OCI-LY3 (cell line): Measurements from ENCODE around the gene KCNMA1.

Experiments used
- H2AFZ ChIP-seq: fragments of 200-600, 300-600 bp; shearing (Covaris generic); 2 replicates; pipeline ENCODE4 v1.6.0; 2014; ENCODE audit warnings: antibody characterized with exemption, low read depth, low read length
- H3K27ac ChIP-seq: fragments of 200-600, 300-600 bp; sonication (generic); 2 replicates; pipeline ENCODE4 v1.5.1; 2014; ENCODE audit warnings: mild to moderate bottlenecking, low read length, moderate library complexity, mixed read lengths
- H3K27me3 ChIP-seq: fragments of 200-600, 300-600 bp; sonication (generic); 2 replicates; pipeline ENCODE4 v1.6.1; 2014; ENCODE audit warnings: low read depth, low read length, mixed read lengths
- H3K36me3 ChIP-seq: fragments of 200-600, 300-600 bp; sonication (generic); replicated peaks from 2 replicates; pipeline ENCODE3; 2014; ENCODE audit warnings: low read depth, low read length, mixed read lengths
- H3K4me1 ChIP-seq: fragments of 300-600, 200-600 bp; sonication (generic); 2 replicates; pipeline ENCODE4 v1.6.1; 2014; ENCODE audit warnings: low read length, mixed read lengths
- H3K4me2 ChIP-seq: fragments of 200-600, 300-600 bp; sonication (generic); 2 replicates; pipeline ENCODE4 v1.6.1; 2014; ENCODE audit warnings: low read length, mixed read lengths
- H3K4me3 ChIP-seq: fragments of 300-600, 200-600 bp; sonication (generic); 2 replicates; pipeline ENCODE4 v1.5.1; 2014; ENCODE audit warnings: antibody characterized with exemption, mild to moderate bottlenecking, low read length, moderate library complexity
- H3K79me2 ChIP-seq: fragments of 300-600, 200-600 bp; shearing (Covaris generic); 2 replicates; pipeline ENCODE4 v1.6.1; 2014; ENCODE audit warnings: mild to moderate bottlenecking, low read length, mixed read lengths
- H3K9ac ChIP-seq: fragments of 300-600, 200-600 bp; shearing (Covaris generic); 2 replicates; pipeline ENCODE4 v1.6.0; 2014; ENCODE audit warnings: mild to moderate bottlenecking, low read length, moderate library complexity
- H3K9me3 ChIP-seq: fragments of 200-600, 300-600 bp; shearing (Covaris generic); 2 replicates; pipeline ENCODE4 v1.6.1; 2014; ENCODE audit warnings: low read length, mixed read lengths; ENCODE audit not compliant: insufficient read depth
- H4K20me1 ChIP-seq: fragments of 200-600, 300-600 bp; sonication (generic); 2 replicates; pipeline ENCODE4 v1.6.1; 2016; ENCODE audit warnings: low read length, mixed read lengths; ENCODE audit not compliant: insufficient read depth
- EZH2phosphoT487 ChIP-seq: fragments of 200-600 bp; shearing (Covaris generic); IDR thresholded peaks from 2 replicates; pipeline ENCODE4 v1.6.1; 2018; ENCODE audit warnings: antibody characterized with exemption, mixed run types, low read depth
- TF ChIP-seq, protein P1 (sequence below): fragments of 200-600, 300-600 bp; sonication (generic); IDR thresholded peaks from 2 replicates; pipeline ENCODE4 v1.5.1; 2014; ENCODE audit warnings: antibody characterized with exemption, low read length, low read depth

KCNMA1 gene

DNA sequence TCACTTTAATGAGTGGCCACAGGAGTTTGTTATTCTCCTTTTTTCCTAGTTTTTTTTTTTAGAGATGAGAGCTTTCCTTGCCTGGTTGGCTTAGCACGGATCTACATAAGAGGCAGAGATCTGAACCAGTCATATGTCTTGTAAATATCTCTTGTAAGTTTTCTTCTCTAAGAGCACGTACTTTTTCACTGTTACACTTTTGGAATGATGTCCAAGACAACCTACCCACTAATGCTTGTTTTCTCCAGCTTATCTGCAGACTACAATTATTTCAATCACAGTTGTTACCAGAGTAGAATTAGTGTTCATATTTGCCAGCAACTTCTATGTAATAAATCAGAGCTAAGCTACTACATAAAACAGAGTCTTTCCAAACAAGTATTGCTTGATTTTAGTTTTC lies 444.6 kb downstream of the KCNMA1 start:
- H3K79me2 ChIP-seq, result no peaks in the 10 kb centered on the region
- H4K20me1 ChIP-seq, result 0 out of 2 replicates have a peak, but pooled peaks cover 5% of the 10 kb centered on the region
- no peak overlapping the region for H3K4me2 ChIP-seq
- H3K4me1 ChIP-seq, result no peaks in the 10 kb centered on the region
- H2AFZ ChIP-seq, result no peak overlapping the region
- H3K27me3 ChIP-seq, result no peaks in the 10 kb centered on the region
- no peaks in the 10 kb centered on the region for H3K9me3 ChIP-seq
- no peaks in the 10 kb centered on the region for H3K36me3 ChIP-seq
- H3K27ac ChIP-seq, result no peak overlapping the region
- H3K4me3 ChIP-seq, result no peak overlapping the region
- TF ChIP-seq, protein P1, sequence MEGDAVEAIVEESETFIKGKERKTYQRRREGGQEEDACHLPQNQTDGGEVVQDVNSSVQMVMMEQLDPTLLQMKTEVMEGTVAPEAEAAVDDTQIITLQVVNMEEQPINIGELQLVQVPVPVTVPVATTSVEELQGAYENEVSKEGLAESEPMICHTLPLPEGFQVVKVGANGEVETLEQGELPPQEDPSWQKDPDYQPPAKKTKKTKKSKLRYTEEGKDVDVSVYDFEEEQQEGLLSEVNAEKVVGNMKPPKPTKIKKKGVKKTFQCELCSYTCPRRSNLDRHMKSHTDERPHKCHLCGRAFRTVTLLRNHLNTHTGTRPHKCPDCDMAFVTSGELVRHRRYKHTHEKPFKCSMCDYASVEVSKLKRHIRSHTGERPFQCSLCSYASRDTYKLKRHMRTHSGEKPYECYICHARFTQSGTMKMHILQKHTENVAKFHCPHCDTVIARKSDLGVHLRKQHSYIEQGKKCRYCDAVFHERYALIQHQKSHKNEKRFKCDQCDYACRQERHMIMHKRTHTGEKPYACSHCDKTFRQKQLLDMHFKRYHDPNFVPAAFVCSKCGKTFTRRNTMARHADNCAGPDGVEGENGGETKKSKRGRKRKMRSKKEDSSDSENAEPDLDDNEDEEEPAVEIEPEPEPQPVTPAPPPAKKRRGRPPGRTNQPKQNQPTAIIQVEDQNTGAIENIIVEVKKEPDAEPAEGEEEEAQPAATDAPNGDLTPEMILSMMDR, result no peak
- TF ChIP-seq EZH2phosphoT487, result no peak
- no peak overlapping the region for H3K9ac ChIP-seq

- Histone ChIP-seq H3K36me3 (no peaks in the 10 kb centered on the region), H3K79me2 (no peaks in the 10 kb centered on the region), H4K20me1 (0 out of 2 replicates have a peak, but pooled peaks cover 3% of the 10 kb centered on the region), H3K27me3 (no peaks in the 10 kb centered on the region), H2AFZ (no peak overlapping the region), H3K4me2 (no peak overlapping the region), H3K9me3 (no peaks in the 10 kb centered on the region), H3K4me3 (no peak overlapping the region), H3K27ac (no peak overlapping the region), H3K4me1 (no peaks in the 10 kb centered on the region), H3K9ac (no peak overlapping the region)
- TF ChIP-seq, protein P1, result no peak
- TF ChIP-seq EZH2phosphoT487, result no peak
Observed at GRCh38 chr10:77192402-77192801, 445.2 kb downstream of the KCNMA1 start.

DNA sequence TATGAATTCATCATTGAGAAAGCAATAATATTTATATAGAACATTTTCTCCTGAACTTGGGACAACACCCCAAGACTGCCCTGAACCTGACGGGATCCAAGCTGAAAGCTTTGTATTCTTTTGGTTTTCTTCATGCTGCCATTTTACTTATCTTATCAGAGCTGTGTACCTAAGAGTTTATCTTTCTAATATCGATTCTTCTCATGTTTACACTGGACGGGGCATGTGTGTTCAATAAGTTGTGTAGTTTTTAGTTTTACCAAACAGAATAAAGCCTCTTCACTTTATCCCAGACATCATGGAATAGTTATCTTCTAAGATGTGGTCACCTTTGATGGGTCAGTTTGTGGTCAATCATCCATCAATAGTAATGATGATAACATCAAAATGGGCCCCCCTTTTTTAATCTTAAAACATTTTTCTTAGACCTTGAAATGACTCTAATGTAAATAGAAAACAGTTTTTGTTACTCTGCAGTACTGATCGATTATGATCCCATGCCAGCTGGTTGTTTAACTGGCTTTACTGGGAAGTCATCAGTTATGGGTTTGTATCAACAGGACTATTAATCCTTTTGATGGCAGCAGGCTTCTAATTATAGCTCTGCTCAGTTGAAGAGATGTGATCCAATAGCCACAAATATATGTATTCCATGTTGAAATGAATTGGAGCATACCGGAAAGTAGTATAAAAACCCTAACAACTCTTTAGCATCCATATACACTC lies 446.1 kb downstream of the KCNMA1 start:
- no peak overlapping the region for H3K4me2 ChIP-seq
- H3K27ac ChIP-seq, result no peak overlapping the region
- no peaks in the 10 kb centered on the region for H4K20me1 ChIP-seq
- no peak overlapping the region for H3K4me3 ChIP-seq
- H3K36me3 ChIP-seq, result no peaks in the 10 kb centered on the region
- no peaks in the 10 kb centered on the region for H3K9me3 ChIP-seq
- H3K79me2 ChIP-seq, result no peaks in the 10 kb centered on the region
- H3K27me3 ChIP-seq, result no peaks in the 10 kb centered on the region
- no peaks in the 10 kb centered on the region for H3K4me1 ChIP-seq
- TF ChIP-seq, protein P1, result no peak
- no peak for TF ChIP-seq EZH2phosphoT487
- H2AFZ ChIP-seq, result no peak overlapping the region
- H3K9ac ChIP-seq, result no peak overlapping the region

- TF ChIP-seq, protein P1, result no peak
- TF ChIP-seq EZH2phosphoT487, result no peak
- H3K9me3 ChIP-seq, result no peaks in the 10 kb centered on the region
Observed at GRCh38 chr10:77190291-77190690, 447.3 kb downstream of the KCNMA1 start.

More at GRCh38 chr10:77190291-77190690, 447.3 kb downstream of the KCNMA1 start:
- no peak overlapping the region for H3K4me2 ChIP-seq
- no peaks in the 10 kb centered on the region for H3K4me1 ChIP-seq
- H3K27me3 ChIP-seq, result no peaks in the 10 kb centered on the region
- H3K79me2 ChIP-seq, result no peaks in the 10 kb centered on the region
- no peak overlapping the region for H3K4me3 ChIP-seq
- no peaks in the 10 kb centered on the region for H4K20me1 ChIP-seq
- H3K9ac ChIP-seq, result no peak overlapping the region
- H2AFZ ChIP-seq, result no peak overlapping the region
- no peaks in the 10 kb centered on the region for H3K36me3 ChIP-seq
- no peak overlapping the region for H3K27ac ChIP-seq
